Measurements from ENCODE around the gene PDYN.

GRCh38 chr20:1973601-1974440 lies 20.0 kb downstream of the PDYN start:
- TF ChIP-seq CTCF (optimal IDR thresholded peaks at IDR 0.05 in 1 of 3, IDR thresholded peaks at IDR 0.05 in 1 of 3, conservative IDR thresholded peaks at IDR 0.05 in 1 of 3; ENCODE audit: extremely low read depth in 1 of 3, insufficient read depth in 2 of 3, low read length in 3 of 3): no peak
- no peak for TF ChIP-seq EZH2 (IDR thresholded peaks at IDR 0.05; ENCODE audit: low read length)

Measured in keratinocyte (primary cell).